ENCODE results near the gene MAPK8IP3.

MAPK8IP3 gene

Small RNA genes lying within 50 kb of the gene (small RNA-seq; reads per million reads assigned to genes)
- gene MIR3177 (ENCODE audit: low read depth), result 29.6 reads per million, percentile 89 among the genes with 10 or more reads in this experiment

Data from mesenchymal stem cell (in vitro differentiated cells and primary cell).